ENCODE data around the gene FGFR3. TPM values are rescaled to one million over a fixed set of nuclear protein-coding genes. Genes with fewer than 3 reads are reported as not detected.

Gene FGFR3
- total RNA-seq, 6 donors from 2014 or later: 18.5 to 92.2 (median 24.4) TPM

- H3K27me3 ChIP-seq: peaks cover 0 to 23% (median 14%) of the 10 kb centered on the region in 4 donors
- no peaks in the 10 kb centered on the region for H3K9me3 ChIP-seq
- no peak for TF ChIP-seq POLR2AphosphoS5 (IDR thresholded peaks at IDR 0.05)
- TF ChIP-seq POLR2A (IDR thresholded peaks at IDR 0.05): no peak
- no peak for TF ChIP-seq CTCF (IDR thresholded peaks at IDR 0.05)
- TF ChIP-seq EP300 (IDR thresholded peaks at IDR 0.05): no peak
- DNase-seq: no peak
- H3K27ac ChIP-seq: no peak overlapping the region
- no peak for ATAC-seq (ENCODE audit: low FRiP score in 2 of 2)
- H3K4me1 ChIP-seq: peaks cover 24 to 43% (median 33%) of the 10 kb centered on the region in 4 donors
- H3K36me3 ChIP-seq: peaks cover 0 to 2% (median 0%) of the 10 kb centered on the region in 4 donors
- no peak overlapping the region for H3K4me3 ChIP-seq
- 85 to 91% methylated on average over 7 to 14 of the region's 14 CpGs for WGBS, 2 donors
These were observed 3.6 kb downstream of the FGFR3 start for GRCh38 chr4:1796486-1797204.

GRCh38 chr4:1797298-1797860 is 4.3 kb downstream of the FGFR3 start:
- peak in 1 of 2 donors; percentile 75 for DNase-seq
- H3K4me3 ChIP-seq: no peak overlapping the region
- no peak overlapping the region for H3K27ac ChIP-seq
- 80% methylated on average over 12 of the region's 16 CpGs; no CpG with 5 or more reads in 1 of the 2 donors for WGBS, 2 donors
- ATAC-seq (ENCODE audit: low FRiP score in 2 of 2): no peak
- H3K36me3 ChIP-seq: peaks cover 0 to 6% (median 0%) of the 10 kb centered on the region in 4 donors
- TF ChIP-seq CTCF (IDR thresholded peaks at IDR 0.05): no peak
- no peak for TF ChIP-seq EP300 (IDR thresholded peaks at IDR 0.05)
- no peak for TF ChIP-seq POLR2AphosphoS5 (IDR thresholded peaks at IDR 0.05)
- peaks cover 24 to 43% (median 33%) of the 10 kb centered on the region in 4 donors for H3K4me1 ChIP-seq
- H3K9me3 ChIP-seq: no peaks in the 10 kb centered on the region
- H3K27me3 ChIP-seq: peaks cover 0 to 22% (median 14%) of the 10 kb centered on the region in 4 donors

- TF ChIP-seq EP300 (IDR thresholded peaks at IDR 0.05) (no peak), CTCF (IDR thresholded peaks at IDR 0.05) (no peak), POLR2AphosphoS5 (IDR thresholded peaks at IDR 0.05) (no peak), POLR2A (IDR thresholded peaks at IDR 0.05) (no peak)
- peaks cover 0 to 6% (median 0%) of the 10 kb centered on the region in 4 donors for H3K36me3 ChIP-seq
- H3K27ac ChIP-seq: no peak overlapping the region
- H3K4me1 ChIP-seq: peaks cover 24 to 37% (median 32%) of the 10 kb centered on the region in 4 donors
- H3K9me3 ChIP-seq: no peaks in the 10 kb centered on the region
- DNase-seq (peak in 1 of 2 donors; percentile 74), ATAC-seq (ENCODE audit: low FRiP score in 2 of 2) (no peak)
- peaks cover 0 to 20% (median 12%) of the 10 kb centered on the region in 4 donors for H3K27me3 ChIP-seq
- no peak overlapping the region for H3K4me3 ChIP-seq
- WGBS, 2 donors: 80 to 91% methylated on average over 16 to 27 of the region's 27 CpGs
These were observed 4.9 kb downstream of the FGFR3 start for GRCh38 chr4:1797861-1798579.

GRCh38 chr4:1798580-1799386 is 5.7 kb downstream of the FGFR3 start:
- peak in 1 of 2 donors; percentile 62 for DNase-seq
- WGBS, 2 donors: 84 to 90% methylated on average over 25 to 28 of the region's 30 CpGs
- H3K27me3 ChIP-seq: peaks cover 0 to 20% (median 11%) of the 10 kb centered on the region in 4 donors

More at GRCh38 chr4:1798580-1799386, 5.7 kb downstream of the FGFR3 start:
- Histone ChIP-seq H3K27ac (no peak overlapping the region), H3K4me3 (no peak overlapping the region), H3K36me3 (peaks cover 0 to 7% (median 3%) of the 10 kb centered on the region in 4 donors), H3K4me1 (peaks cover 23 to 36% (median 28%) of the 10 kb centered on the region in 4 donors), H3K9me3 (no peaks in the 10 kb centered on the region)
- no peak for ATAC-seq (ENCODE audit: low FRiP score in 2 of 2)
- no peak for TF ChIP-seq EP300 (IDR thresholded peaks at IDR 0.05)

All from upper lobe of left lung (tissue), 6 donors.